ENCODE data around the gene SMAD1. TPM values are rescaled to one million over a fixed set of nuclear protein-coding genes. Genes with fewer than 3 reads are reported as not detected.

The SMAD1 gene
- total RNA-seq, 1 experiment from 2014 or later = 23.0 TPM

DNA sequence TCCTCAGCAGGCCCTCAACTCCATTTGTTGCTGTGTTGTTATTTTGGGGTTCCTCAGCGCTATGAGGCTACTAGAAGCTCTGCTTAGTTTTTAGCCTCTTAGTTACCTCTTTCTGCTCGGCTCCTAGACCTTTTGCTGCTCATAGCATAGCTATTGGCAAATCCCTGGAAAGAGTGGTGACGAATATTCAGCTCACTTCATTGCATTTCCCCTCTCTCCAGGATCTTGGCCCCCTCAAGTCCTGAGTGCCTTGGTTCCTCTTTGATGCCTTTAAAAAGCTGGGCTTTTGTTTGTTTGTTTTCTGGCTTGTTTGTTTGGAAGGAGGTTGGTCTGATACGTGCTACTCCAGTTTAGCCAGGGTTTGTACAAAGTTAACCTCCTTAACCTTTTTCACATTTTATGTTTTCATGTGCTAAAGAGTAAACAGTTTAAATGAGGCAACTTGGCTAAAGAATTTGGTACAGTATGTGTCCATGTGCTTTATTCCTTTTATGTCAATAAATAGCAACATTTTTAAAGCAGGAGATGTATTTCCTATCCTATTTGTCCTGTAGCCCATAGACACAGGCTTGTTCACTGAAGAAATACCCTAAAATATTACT lies 31.5 kb downstream of the SMAD1 start:
- no peaks in the 10 kb centered on the region for H4K20me1 ChIP-seq (ENCODE audit: insufficient read depth)
- ATAC-seq = no peak
- TF ChIP-seq, protein P1, sequence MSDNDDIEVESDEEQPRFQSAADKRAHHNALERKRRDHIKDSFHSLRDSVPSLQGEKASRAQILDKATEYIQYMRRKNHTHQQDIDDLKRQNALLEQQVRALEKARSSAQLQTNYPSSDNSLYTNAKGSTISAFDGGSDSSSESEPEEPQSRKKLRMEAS (IDR thresholded peaks at IDR 0.05) = no peak
- no peak for TF ChIP-seq SIN3A (IDR thresholded peaks at IDR 0.05; ENCODE audit: low read depth)
- TF ChIP-seq FOSL1 (IDR thresholded peaks at IDR 0.05; ENCODE audit: low read depth) = no peak
- TF ChIP-seq CTCF (IDR thresholded peaks at IDR 0.05 in 2 of 3, conservative IDR thresholded peaks at IDR 0.05 in 1 of 3; ENCODE audit: borderline replicate concordance in 1 of 3, insufficient read depth in 1 of 3, low read depth in 2 of 3, low read length in 2 of 3) = no peak
- TF ChIP-seq EZH2 (IDR thresholded peaks at IDR 0.05) = no peak
- TF ChIP-seq, protein P2, sequence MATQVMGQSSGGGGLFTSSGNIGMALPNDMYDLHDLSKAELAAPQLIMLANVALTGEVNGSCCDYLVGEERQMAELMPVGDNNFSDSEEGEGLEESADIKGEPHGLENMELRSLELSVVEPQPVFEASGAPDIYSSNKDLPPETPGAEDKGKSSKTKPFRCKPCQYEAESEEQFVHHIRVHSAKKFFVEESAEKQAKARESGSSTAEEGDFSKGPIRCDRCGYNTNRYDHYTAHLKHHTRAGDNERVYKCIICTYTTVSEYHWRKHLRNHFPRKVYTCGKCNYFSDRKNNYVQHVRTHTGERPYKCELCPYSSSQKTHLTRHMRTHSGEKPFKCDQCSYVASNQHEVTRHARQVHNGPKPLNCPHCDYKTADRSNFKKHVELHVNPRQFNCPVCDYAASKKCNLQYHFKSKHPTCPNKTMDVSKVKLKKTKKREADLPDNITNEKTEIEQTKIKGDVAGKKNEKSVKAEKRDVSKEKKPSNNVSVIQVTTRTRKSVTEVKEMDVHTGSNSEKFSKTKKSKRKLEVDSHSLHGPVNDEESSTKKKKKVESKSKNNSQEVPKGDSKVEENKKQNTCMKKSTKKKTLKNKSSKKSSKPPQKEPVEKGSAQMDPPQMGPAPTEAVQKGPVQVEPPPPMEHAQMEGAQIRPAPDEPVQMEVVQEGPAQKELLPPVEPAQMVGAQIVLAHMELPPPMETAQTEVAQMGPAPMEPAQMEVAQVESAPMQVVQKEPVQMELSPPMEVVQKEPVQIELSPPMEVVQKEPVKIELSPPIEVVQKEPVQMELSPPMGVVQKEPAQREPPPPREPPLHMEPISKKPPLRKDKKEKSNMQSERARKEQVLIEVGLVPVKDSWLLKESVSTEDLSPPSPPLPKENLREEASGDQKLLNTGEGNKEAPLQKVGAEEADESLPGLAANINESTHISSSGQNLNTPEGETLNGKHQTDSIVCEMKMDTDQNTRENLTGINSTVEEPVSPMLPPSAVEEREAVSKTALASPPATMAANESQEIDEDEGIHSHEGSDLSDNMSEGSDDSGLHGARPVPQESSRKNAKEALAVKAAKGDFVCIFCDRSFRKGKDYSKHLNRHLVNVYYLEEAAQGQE (IDR thresholded peaks at IDR 0.05; ENCODE audit: low read depth) = no peak
- TF ChIP-seq JUND (IDR thresholded peaks at IDR 0.05) = no peak
- no peak for TF ChIP-seq EZH2phosphoT487 (IDR thresholded peaks at IDR 0.05; ENCODE audit: borderline replicate concordance)
- TF ChIP-seq, protein P3, sequence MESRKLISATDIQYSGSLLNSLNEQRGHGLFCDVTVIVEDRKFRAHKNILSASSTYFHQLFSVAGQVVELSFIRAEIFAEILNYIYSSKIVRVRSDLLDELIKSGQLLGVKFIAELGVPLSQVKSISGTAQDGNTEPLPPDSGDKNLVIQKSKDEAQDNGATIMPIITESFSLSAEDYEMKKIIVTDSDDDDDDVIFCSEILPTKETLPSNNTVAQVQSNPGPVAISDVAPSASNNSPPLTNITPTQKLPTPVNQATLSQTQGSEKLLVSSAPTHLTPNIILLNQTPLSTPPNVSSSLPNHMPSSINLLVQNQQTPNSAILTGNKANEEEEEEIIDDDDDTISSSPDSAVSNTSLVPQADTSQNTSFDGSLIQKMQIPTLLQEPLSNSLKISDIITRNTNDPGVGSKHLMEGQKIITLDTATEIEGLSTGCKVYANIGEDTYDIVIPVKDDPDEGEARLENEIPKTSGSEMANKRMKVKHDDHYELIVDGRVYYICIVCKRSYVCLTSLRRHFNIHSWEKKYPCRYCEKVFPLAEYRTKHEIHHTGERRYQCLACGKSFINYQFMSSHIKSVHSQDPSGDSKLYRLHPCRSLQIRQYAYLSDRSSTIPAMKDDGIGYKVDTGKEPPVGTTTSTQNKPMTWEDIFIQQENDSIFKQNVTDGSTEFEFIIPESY (IDR thresholded peaks at IDR 0.05; ENCODE audit: extremely low read depth, insufficient replicate concordance, low read length) = no peak
- TF ChIP-seq EGR1 (IDR thresholded peaks at IDR 0.05; ENCODE audit: low read depth) = no peak
- no peak for TF ChIP-seq ZNF274 (IDR thresholded peaks at IDR 0.05; ENCODE audit: low read depth, low read length)
- TF ChIP-seq POLR2A (IDR thresholded peaks at IDR 0.05; ENCODE audit: borderline replicate concordance, extremely low read depth, insufficient read depth, insufficient read length) = no peak
- TF ChIP-seq RAD21 (IDR thresholded peaks at IDR 0.05; ENCODE audit: low read depth) = no peak
- TF ChIP-seq SP1 (IDR thresholded peaks at IDR 0.05; ENCODE audit: low read depth) = no peak
- no peak for TF ChIP-seq SRF (IDR thresholded peaks at IDR 0.05; ENCODE audit: low read depth)
- no peak for TF ChIP-seq POLR2AphosphoS5 (IDR thresholded peaks at IDR 0.05; ENCODE audit: low read depth, low read length)
- TF ChIP-seq ELF1 (IDR thresholded peaks at IDR 0.05; ENCODE audit: borderline replicate concordance, low read depth) = no peak
- TF ChIP-seq CEBPB (IDR thresholded peaks at IDR 0.05; ENCODE audit: low read depth) = no peak
- TF ChIP-seq, protein P4, sequence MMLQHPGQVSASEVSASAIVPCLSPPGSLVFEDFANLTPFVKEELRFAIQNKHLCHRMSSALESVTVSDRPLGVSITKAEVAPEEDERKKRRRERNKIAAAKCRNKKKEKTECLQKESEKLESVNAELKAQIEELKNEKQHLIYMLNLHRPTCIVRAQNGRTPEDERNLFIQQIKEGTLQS (IDR thresholded peaks at IDR 0.05) = no peak
- no peak for TF ChIP-seq TCF7L2 (IDR thresholded peaks at IDR 0.05; ENCODE audit: borderline replicate concordance, extremely low read depth, insufficient read depth, insufficient read length)
- BruUV-seq (replicated peaks) = no TSS peak
- intact Hi-C loops (cut with micrococcal nuclease) = no loop called here
- no peak overlapping the region for H3K27ac ChIP-seq (ENCODE audit: low read depth, low read length)
- peaks cover 72% of the 10 kb centered on the region for H3K79me2 ChIP-seq (ENCODE audit: insufficient read depth, low read length)
- RAD21 ChIA-PET (ENCODE audit: low non-redundant PET in 1 of 2, low total read pairs in 2 of 2, uncharacterized antibody in 2 of 2, unreplicated experiment in 2 of 2) = no interaction called here
- no peak overlapping the region for H3K9ac ChIP-seq (ENCODE audit: low read length)
- CTCF ChIA-PET = no interaction called here
- no peaks in the 10 kb centered on the region for H3K9me2 ChIP-seq (ENCODE audit: insufficient read depth)
- no peak for DNase-seq (ENCODE audit: low read depth, low spot score)
- no peaks in the 10 kb centered on the region for H3K27me3 ChIP-seq (ENCODE audit: insufficient read depth, low read length)
- no peak overlapping the region for H3K4me2 ChIP-seq (ENCODE audit: low read length)
- H3K36me3 ChIP-seq (ENCODE audit: control insufficient read depth in 1 of 2, insufficient read depth in 2 of 2, low read length in 2 of 2) = no peaks in the 10 kb centered on the region
- no peaks in the 10 kb centered on the region for H3K4me1 ChIP-seq (ENCODE audit: control insufficient read depth in 1 of 2, insufficient read depth in 2 of 2, low read length in 2 of 2)
- H3K9me3 ChIP-seq (ENCODE audit: control insufficient read depth in 1 of 2, insufficient read depth in 1 of 2, low read depth in 1 of 2, low read length in 2 of 2) = peaks cover 9 to 13% of the 10 kb centered on the region in 2 experiments; a peak in 2 of 4 replicates
- no peak overlapping the region for H3K4me3 ChIP-seq (replicated peaks in 1 of 2; ENCODE audit: low read depth in 1 of 2, low read length in 2 of 2)
- POLR2A ChIA-PET = no interaction called here
- no peak overlapping the region for H2AFZ ChIP-seq (ENCODE audit: low read depth, low read length, poor library complexity, severe bottlenecking)

Data from HCT116 (cell line).